ENCODE results near the gene AQP12B.

Gene AQP12B

GRCh38 chr2:240703417-240704341 is 21.0 kb upstream of the AQP12B start:
- Histone ChIP-seq H3K27me3 (ENCODE audit: insufficient read depth, low read length, poor library complexity) (peaks cover 36% of the 10 kb centered on the region), H3K79me2 (ENCODE audit: insufficient read depth, low read length) (no peaks in the 10 kb centered on the region), H3K9me3 (ENCODE audit: insufficient read depth, low read length, severe bottlenecking) (no peaks in the 10 kb centered on the region), H2AFZ (ENCODE audit: low read depth, low read length) (no peak overlapping the region), H3K4me2 (ENCODE audit: insufficient read depth, low read length) (no peak overlapping the region), H3K4me1 (ENCODE audit: insufficient read depth, low read length) (peaks cover 6% of the 10 kb centered on the region; the same call in 1 of the 2 replicates), H3K36me3 (ENCODE audit: insufficient read depth, low read length) (no peaks in the 10 kb centered on the region), H3K27ac (ENCODE audit: low read length) (no peak overlapping the region), H3K9ac (ENCODE audit: low read depth, low read length) (no peak overlapping the region), H4K20me1 (ENCODE audit: insufficient read depth, low read length) (peaks cover 8% of the 10 kb centered on the region), H3K4me3 (ENCODE audit: low read depth in 1 of 2, low read length in 2 of 2) (no peak overlapping the region)
- TF ChIP-seq, protein P1, sequence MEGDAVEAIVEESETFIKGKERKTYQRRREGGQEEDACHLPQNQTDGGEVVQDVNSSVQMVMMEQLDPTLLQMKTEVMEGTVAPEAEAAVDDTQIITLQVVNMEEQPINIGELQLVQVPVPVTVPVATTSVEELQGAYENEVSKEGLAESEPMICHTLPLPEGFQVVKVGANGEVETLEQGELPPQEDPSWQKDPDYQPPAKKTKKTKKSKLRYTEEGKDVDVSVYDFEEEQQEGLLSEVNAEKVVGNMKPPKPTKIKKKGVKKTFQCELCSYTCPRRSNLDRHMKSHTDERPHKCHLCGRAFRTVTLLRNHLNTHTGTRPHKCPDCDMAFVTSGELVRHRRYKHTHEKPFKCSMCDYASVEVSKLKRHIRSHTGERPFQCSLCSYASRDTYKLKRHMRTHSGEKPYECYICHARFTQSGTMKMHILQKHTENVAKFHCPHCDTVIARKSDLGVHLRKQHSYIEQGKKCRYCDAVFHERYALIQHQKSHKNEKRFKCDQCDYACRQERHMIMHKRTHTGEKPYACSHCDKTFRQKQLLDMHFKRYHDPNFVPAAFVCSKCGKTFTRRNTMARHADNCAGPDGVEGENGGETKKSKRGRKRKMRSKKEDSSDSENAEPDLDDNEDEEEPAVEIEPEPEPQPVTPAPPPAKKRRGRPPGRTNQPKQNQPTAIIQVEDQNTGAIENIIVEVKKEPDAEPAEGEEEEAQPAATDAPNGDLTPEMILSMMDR (IDR thresholded peaks at IDR 0.05; ENCODE audit: borderline replicate concordance, extremely low read depth, low read length, poor library complexity, severe bottlenecking) = no peak
- TF ChIP-seq EZH2 (IDR thresholded peaks at IDR 0.05; ENCODE audit: borderline replicate concordance, low read depth, low read length, severe bottlenecking) = no peak
- ATAC-seq (ENCODE audit: insufficient read depth, low read depth) (no peak), DNase-seq (no peak)

DNA sequence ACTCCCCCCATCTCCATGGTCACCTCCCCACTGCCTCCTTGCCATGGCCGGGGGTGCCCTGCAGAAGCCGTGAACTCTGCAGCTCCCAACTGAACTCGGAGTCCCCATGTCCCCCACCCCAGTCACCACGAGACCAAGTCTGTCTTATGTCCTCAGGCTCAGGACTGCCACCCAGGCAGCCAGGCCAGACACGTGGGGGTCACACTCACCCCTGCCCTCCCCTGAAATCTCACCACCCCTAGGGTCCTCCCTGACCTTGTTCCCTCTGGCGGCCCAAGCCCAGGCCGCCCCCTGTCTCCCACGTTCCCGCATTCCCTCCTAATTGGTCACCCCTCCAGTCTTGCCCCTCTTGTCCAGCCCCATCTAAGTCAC is 19.9 kb upstream of the AQP12B start:
- no peak overlapping the region for H3K9ac ChIP-seq (ENCODE audit: low read depth, low read length)
- H3K9me3 ChIP-seq (ENCODE audit: insufficient read depth, low read length, severe bottlenecking) = no peaks in the 10 kb centered on the region
- H3K4me2 ChIP-seq (ENCODE audit: insufficient read depth, low read length) = no peak overlapping the region
- ATAC-seq (ENCODE audit: insufficient read depth, low read depth) (no peak), DNase-seq (no peak)
- H4K20me1 ChIP-seq (ENCODE audit: insufficient read depth, low read length) = peaks cover 8% of the 10 kb centered on the region
- no peak overlapping the region for H3K4me3 ChIP-seq (ENCODE audit: low read depth in 1 of 2, low read length in 2 of 2)
- peaks cover 33% of the 10 kb centered on the region for H3K27me3 ChIP-seq (ENCODE audit: insufficient read depth, low read length, poor library complexity)
- no peak overlapping the region for H2AFZ ChIP-seq (ENCODE audit: low read depth, low read length)
- H3K4me1 ChIP-seq (ENCODE audit: insufficient read depth, low read length) = peaks cover 6% of the 10 kb centered on the region; the same call in 1 of the 2 replicates
- no peak overlapping the region for H3K27ac ChIP-seq (ENCODE audit: low read length)
- H3K79me2 ChIP-seq (ENCODE audit: insufficient read depth, low read length) = no peaks in the 10 kb centered on the region
- TF ChIP-seq EZH2 (IDR thresholded peaks at IDR 0.05; ENCODE audit: borderline replicate concordance, low read depth, low read length, severe bottlenecking) = no peak
- TF ChIP-seq, protein P1 (IDR thresholded peaks at IDR 0.05; ENCODE audit: borderline replicate concordance, extremely low read depth, low read length, poor library complexity, severe bottlenecking) = no peak
- no peaks in the 10 kb centered on the region for H3K36me3 ChIP-seq (ENCODE audit: insufficient read depth, low read length)

DNA sequence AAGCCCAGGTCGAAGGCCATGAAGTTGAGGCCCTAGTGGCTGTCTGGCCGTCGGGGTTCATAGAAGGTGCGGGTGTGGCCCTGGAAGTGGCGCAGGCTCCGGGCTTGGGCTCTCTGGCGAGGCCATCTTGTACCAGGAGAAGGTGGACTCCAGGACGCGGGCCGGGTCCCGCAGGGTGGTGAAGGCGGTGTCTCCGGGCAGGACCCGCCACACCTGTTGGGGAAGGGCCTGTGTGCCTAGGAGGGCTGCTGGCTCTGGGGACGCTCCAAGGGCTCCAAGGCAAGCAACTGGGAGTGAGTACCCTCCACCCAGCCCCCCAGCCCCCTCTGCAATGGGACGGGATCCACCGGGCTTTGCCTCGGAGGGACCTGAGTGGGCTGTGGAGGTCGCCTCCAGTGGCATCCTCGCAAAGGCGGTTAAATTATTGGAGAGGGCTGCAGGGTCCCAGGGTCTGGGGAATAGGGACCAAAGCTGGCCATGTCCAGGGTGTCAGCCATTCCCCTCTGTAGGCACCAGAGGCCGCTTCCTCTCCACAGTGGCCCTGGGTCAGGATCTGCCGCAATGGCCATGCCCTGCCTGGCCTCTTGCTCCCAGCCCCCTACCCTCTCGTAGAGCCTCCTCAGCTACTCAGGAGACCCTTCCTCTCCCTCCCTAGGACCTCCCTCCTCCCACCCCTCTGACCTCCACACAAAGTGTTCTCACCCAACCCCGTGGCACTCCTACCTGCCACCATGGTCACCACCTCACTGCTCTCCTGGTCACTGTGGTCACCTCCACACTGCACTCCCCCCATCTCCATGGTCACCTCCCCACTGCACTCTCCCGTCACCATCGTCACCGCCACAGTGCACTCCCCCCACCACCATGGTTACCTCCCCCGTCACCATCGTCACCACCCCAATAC is 19.3 kb upstream of the AQP12B start:
- peaks cover 27% of the 10 kb centered on the region for H3K27me3 ChIP-seq (ENCODE audit: insufficient read depth, low read length, poor library complexity)
- no peak overlapping the region for H3K9ac ChIP-seq (ENCODE audit: low read depth, low read length)
- ATAC-seq (ENCODE audit: insufficient read depth, low read depth) (no peak), DNase-seq (no peak)
- no peak overlapping the region for H3K27ac ChIP-seq (ENCODE audit: low read length)
- H3K9me3 ChIP-seq (ENCODE audit: insufficient read depth, low read length, severe bottlenecking) = no peaks in the 10 kb centered on the region
- H3K4me3 ChIP-seq (ENCODE audit: low read depth in 1 of 2, low read length in 2 of 2) = no peak overlapping the region
- H3K36me3 ChIP-seq (ENCODE audit: insufficient read depth, low read length) = no peaks in the 10 kb centered on the region
- H2AFZ ChIP-seq (ENCODE audit: low read depth, low read length) = no peak overlapping the region
- peaks cover 6% of the 10 kb centered on the region; the same call in 1 of the 2 replicates for H3K4me1 ChIP-seq (ENCODE audit: insufficient read depth, low read length)
- no peaks in the 10 kb centered on the region for H3K79me2 ChIP-seq (ENCODE audit: insufficient read depth, low read length)
- H3K4me2 ChIP-seq (ENCODE audit: insufficient read depth, low read length) = no peak overlapping the region
- H4K20me1 ChIP-seq (ENCODE audit: insufficient read depth, low read length) = peaks cover 8% of the 10 kb centered on the region
- no peak for TF ChIP-seq EZH2 (IDR thresholded peaks at IDR 0.05; ENCODE audit: borderline replicate concordance, low read depth, low read length, severe bottlenecking)
- TF ChIP-seq, protein P1 (IDR thresholded peaks at IDR 0.05; ENCODE audit: borderline replicate concordance, extremely low read depth, low read length, poor library complexity, severe bottlenecking) = no peak
